Keratinocyte (primary cell): ENCODE results near the gene CMTM2.

Experiments used
- EZH2 ChIP-seq: IDR thresholded peaks from one replicate; pipeline ENCODE4 v1.6.1; 2012; ENCODE audit warnings: inconsistent platforms, mild to moderate bottlenecking, low read length, moderate library complexity
- TF ChIP-seq, protein P1 (sequence below), 3 experiments: IDR thresholded peaks in 1 of 3; conservative IDR thresholded peaks in 1 of 3; optimal IDR thresholded peaks in 1 of 3; 2 replicates in 2 of 3; 3 replicates in 1 of 3; pipeline versions ENCODE3 to v1.5.1; 2011; ENCODE audit warnings: low read length in 3 of 3, mild to moderate bottlenecking in 3 of 3, moderate library complexity in 2 of 3, control low read depth in 1 of 3, inconsistent platforms in 1 of 3; ENCODE audit not compliant: insufficient read depth in 2 of 3; ENCODE audit errors: extremely low read depth in 1 of 3

DNA sequence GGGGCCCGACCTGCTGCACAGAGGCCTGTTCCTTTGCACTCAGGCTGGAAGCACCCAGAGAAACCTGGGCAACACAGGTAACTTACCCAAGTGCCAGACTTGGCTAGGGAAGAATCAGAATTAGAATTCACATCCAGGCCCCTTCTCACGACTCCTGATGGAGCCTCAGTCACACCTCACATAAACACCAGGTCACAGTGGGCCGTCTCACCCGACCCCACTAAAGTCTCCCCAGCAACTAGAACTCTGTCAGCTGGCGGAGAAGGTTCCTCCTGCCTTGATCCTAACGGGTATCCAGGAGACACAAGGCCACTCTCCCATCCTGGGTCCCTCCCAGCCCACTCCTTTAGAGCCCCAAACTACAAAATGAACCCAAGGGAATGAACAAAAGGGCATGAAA lies 35.7 kb upstream of the CMTM2 start:
- no peak for TF ChIP-seq EZH2
- TF ChIP-seq, protein P1, sequence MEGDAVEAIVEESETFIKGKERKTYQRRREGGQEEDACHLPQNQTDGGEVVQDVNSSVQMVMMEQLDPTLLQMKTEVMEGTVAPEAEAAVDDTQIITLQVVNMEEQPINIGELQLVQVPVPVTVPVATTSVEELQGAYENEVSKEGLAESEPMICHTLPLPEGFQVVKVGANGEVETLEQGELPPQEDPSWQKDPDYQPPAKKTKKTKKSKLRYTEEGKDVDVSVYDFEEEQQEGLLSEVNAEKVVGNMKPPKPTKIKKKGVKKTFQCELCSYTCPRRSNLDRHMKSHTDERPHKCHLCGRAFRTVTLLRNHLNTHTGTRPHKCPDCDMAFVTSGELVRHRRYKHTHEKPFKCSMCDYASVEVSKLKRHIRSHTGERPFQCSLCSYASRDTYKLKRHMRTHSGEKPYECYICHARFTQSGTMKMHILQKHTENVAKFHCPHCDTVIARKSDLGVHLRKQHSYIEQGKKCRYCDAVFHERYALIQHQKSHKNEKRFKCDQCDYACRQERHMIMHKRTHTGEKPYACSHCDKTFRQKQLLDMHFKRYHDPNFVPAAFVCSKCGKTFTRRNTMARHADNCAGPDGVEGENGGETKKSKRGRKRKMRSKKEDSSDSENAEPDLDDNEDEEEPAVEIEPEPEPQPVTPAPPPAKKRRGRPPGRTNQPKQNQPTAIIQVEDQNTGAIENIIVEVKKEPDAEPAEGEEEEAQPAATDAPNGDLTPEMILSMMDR (optimal IDR thresholded peaks at IDR 0.05 in 1 of 3, IDR thresholded peaks at IDR 0.05 in 1 of 3, conservative IDR thresholded peaks at IDR 0.05 in 1 of 3; ENCODE audit: extremely low read depth in 1 of 3, insufficient read depth in 2 of 3, low read length in 3 of 3): no peak
